ENCODE data around the gene CD7. TPM values are rescaled to one million over a fixed set of nuclear protein-coding genes. Genes with fewer than 3 reads are reported as not detected.

Gene CD7
- total RNA-seq, 2 donors from 2014 or later, result 2.8 TPM; not detected in 1

GRCh38 chr17:82280537-82280936 lies 36.9 kb downstream of the CD7 start:
- no peak for DNase-seq (ENCODE audit: low spot score)
- peaks cover 3% of the 10 kb centered on the region for H3K4me1 ChIP-seq (replicated peaks)
- intact Hi-C loops (cut with DNase I), result no loop called here

DNA sequence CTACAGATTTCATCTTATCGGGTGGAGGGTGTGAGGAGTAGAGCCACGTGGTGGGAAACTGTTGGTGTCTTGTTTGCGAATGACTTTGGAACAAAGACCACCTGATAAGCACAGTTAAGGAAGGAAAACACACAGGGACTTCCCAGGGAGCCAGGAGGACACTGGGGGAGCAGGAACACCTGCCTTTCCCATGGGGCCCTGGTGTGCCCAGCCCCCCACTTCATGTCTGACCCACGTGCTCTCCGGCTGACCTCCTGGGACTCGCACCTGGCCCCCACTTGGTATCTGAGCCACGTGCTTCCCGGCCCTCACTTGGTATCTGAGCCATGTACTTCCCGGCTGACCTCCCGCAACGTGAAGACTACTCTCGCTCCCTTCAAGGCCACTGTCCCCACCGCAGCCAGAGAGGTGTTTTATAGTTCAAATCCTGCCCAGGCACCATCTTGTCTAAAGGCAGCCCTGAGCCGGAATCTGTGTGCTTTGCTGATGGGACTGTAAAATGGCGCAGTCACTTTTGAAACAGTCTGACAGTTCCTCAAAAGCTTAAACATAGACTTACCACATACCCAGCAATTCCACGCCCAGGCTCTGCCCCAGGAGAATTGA lies 38.5 kb downstream of the CD7 start:
- no peak for DNase-seq (ENCODE audit: low spot score)
- H3K27me3 ChIP-seq (replicated peaks; ENCODE audit: insufficient read depth), result no peaks in the 10 kb centered on the region
- H3K36me3 ChIP-seq, result no peaks in the 10 kb centered on the region
- no peaks in the 10 kb centered on the region for H3K9me3 ChIP-seq
- no peak overlapping the region for H3K4me3 ChIP-seq
- H3K4me1 ChIP-seq (replicated peaks), result peaks cover 8% of the 10 kb centered on the region
- no peak overlapping the region for H3K27ac ChIP-seq
- 82% methylated on average over 16 of the region's 16 CpGs for WGBS
- no peak for TF ChIP-seq CTCF (IDR thresholded peaks at IDR 0.05)
- no peak for TF ChIP-seq POLR2AphosphoS5 (IDR thresholded peaks at IDR 0.05)
- no peak for TF ChIP-seq POLR2A (IDR thresholded peaks at IDR 0.05)
- intact Hi-C loops (cut with DNase I), result no loop called here

More at GRCh38 chr17:82280537-82280936, 36.9 kb downstream of the CD7 start:
- Histone ChIP-seq H3K27me3 (replicated peaks; ENCODE audit: insufficient read depth) (no peaks in the 10 kb centered on the region), H3K4me3 (no peak overlapping the region), H3K9me3 (no peaks in the 10 kb centered on the region), H3K27ac (no peak overlapping the region), H3K36me3 (no peaks in the 10 kb centered on the region)
- WGBS, result 98% methylated on average over 8 of the region's 8 CpGs
- no peak for TF ChIP-seq POLR2AphosphoS5 (IDR thresholded peaks at IDR 0.05)
- TF ChIP-seq CTCF (IDR thresholded peaks at IDR 0.05), result no peak
- TF ChIP-seq POLR2A (IDR thresholded peaks at IDR 0.05), result no peak

- no peak for TF ChIP-seq POLR2A (IDR thresholded peaks at IDR 0.05)
- no peak for TF ChIP-seq CTCF (IDR thresholded peaks at IDR 0.05)
- TF ChIP-seq POLR2AphosphoS5 (IDR thresholded peaks at IDR 0.05), result no peak
- intact Hi-C loops (cut with DNase I), result no loop called here
- Histone ChIP-seq H3K27me3 (replicated peaks; ENCODE audit: insufficient read depth) (no peaks in the 10 kb centered on the region), H3K36me3 (no peaks in the 10 kb centered on the region), H3K4me3 (no peak overlapping the region), H3K4me1 (replicated peaks) (peaks cover 8% of the 10 kb centered on the region), H3K27ac (no peak overlapping the region), H3K9me3 (no peaks in the 10 kb centered on the region)
- WGBS, result 84% methylated on average over 9 of the region's 9 CpGs
- DNase-seq (ENCODE audit: low spot score), result no peak
Measured at GRCh38 chr17:82278308-82278707, 39.1 kb downstream of the CD7 start.

DNA sequence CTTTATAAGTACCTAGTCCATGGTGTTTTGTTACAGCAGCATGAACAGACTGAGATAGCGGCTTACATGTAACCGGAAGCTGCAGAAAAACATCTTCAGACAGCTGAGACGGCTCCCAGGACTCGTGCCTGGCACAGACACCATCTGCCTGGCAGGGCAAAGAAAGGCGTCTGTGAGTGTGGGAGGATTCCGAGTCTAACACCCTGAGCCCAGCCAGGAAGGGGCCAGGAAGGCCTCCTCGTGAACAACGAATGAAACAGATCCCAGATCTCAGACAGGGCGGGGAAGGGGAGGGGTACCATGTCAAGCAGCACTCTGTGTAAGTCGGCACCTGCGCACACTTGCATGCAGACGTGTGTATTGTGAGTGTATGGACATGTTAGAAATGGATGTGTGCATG lies 39.6 kb downstream of the CD7 start:
- intact Hi-C loops (cut with DNase I), result no loop called here
- no peaks in the 10 kb centered on the region for H3K27me3 ChIP-seq (replicated peaks; ENCODE audit: insufficient read depth)
- TF ChIP-seq POLR2AphosphoS5 (IDR thresholded peaks at IDR 0.05) (no peak), CTCF (IDR thresholded peaks at IDR 0.05) (no peak), POLR2A (IDR thresholded peaks at IDR 0.05) (no peak)
- 67% methylated on average over 12 of the region's 12 CpGs for WGBS
- no peak overlapping the region for H3K27ac ChIP-seq
- peaks cover 4% of the 10 kb centered on the region for H3K4me1 ChIP-seq (replicated peaks)
- no peaks in the 10 kb centered on the region for H3K36me3 ChIP-seq
- DNase-seq (ENCODE audit: low spot score), result no peak
- no peak overlapping the region for H3K4me3 ChIP-seq
- no peaks in the 10 kb centered on the region for H3K9me3 ChIP-seq

DNA sequence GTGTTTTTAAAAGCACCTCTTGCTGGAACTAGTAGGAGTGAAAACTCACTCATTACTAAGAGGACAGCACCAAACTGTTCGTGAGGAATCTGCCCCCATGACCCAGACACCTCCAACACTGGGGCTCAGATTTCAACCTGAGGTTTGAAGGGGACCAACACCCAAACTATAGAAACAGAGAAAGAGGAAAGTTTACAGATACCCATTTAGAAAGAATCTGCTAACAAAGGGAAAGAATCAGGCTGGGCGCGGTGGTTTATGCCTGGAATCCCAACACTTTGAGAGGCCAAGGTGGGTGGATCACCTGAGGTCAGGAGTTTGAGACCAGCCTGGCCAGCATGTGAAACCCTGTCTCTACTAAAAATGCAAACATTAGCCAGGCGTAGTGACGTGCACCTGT lies 40.5 kb downstream of the CD7 start:
- intact Hi-C loops (cut with DNase I), result no loop called here
- no peaks in the 10 kb centered on the region for H3K9me3 ChIP-seq
- no peak for DNase-seq (ENCODE audit: low spot score)
- H3K27ac ChIP-seq, result no peak overlapping the region
- no peaks in the 10 kb centered on the region for H3K27me3 ChIP-seq (replicated peaks; ENCODE audit: insufficient read depth)
- H3K4me3 ChIP-seq, result no peak overlapping the region
- H3K4me1 ChIP-seq (replicated peaks), result peaks cover 7% of the 10 kb centered on the region
- no peaks in the 10 kb centered on the region for H3K36me3 ChIP-seq
- WGBS, result 65% methylated on average over 5 of the region's 5 CpGs
- TF ChIP-seq POLR2A (IDR thresholded peaks at IDR 0.05) (no peak), CTCF (IDR thresholded peaks at IDR 0.05) (no peak), POLR2AphosphoS5 (IDR thresholded peaks at IDR 0.05) (no peak)
